Hair follicular keratinocyte (primary cell): ENCODE results near the gene COL16A1. TPM values are rescaled to one million over a fixed set of nuclear protein-coding genes. Genes with fewer than 3 reads are reported as not detected.

Source experiments
- total RNA-seq: library from RNA; depleted of rRNA; stranded (reverse); fragments of >200 nt; gene quantifications from 2 replicates; pipeline ENCODE4 v1.2.3, GENCODE V29; 2015

COL16A1 gene
- 99.4 and 140 TPM in 2 replicates for total RNA-seq

DNA sequence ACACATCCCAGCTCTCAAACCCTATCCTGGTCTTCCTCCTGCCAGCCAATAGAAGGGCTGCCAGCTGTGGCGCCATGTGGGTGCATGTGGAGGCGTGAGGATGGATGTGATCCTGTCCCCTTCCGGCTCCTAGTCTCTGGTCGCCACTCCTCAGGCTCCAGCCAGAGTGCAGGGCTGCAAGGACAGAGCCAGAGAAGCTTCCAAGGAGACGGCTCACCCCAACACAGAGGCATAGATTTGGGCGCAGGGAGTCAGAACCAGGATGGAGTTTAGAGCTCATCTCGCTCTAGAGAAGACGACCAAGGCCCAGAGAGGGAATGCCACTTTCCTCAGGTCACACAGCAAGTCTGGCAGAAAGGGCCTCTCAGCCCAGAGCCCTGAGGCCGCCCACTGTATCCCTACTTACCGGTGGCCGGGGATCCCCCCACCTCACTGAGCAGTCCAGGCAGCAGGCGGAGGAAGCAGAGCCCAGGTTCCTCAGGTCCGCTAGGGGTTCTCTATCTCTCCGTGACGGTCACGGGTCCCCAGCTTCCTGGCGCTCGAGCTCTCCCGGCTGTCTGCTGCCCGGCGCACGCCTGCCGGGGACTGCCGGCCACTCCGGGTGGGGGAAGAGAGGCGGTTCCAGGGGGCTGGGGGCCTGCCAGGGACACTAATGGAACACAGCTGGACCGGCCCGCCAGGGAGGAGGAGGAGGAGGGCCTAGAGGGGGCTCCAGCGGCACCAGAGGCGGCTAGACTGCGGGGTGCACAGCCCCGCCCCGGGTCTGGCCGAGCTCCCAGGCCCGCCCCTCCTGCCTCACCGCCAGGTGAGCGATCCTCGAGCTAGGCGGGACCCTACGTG is at the start of gene COL16A1:
TSS of gene COL16A1 (minus strand) at position 587 of the 840 bp plus-strand sequence. CDS start 1,824 bp downstream, outside the sequence.

DNA sequence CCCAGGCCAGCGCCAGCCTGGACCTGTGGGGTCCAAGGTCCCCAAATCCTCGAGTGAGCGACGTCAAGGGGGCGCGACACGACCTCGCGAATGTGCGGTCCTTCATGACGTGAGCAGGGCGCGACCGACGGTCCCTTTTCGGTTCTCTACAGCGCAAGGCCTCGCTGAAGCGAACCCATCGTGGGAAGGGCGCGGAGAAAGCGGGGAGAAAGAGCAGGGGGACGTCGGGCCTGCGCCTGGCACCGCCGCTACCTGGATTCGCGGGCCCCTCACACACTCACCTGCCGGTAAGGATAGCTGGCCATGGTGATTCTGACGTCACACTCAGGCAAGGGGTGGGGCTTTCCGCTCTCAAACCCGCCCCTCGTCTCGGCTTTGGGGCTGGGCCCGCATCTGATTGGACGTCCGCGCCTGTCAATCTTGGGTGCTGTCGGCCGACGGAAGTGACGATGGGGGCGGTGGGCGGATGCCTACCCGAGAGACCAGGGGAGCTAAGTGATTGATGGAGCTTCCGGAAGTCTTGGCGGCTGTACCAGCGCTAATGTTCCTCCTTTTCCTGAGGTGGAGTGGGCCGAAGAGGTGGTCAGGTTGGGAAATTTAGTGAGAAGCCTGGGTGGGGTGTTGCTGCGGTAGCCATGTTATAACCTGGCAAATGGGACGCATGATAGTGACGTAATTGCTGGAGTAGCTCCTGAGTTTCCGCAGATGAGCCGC is 59.1 kb downstream of the COL16A1 start, which contains the start of gene PEF1:
TSS of gene PEF1 (minus strand) at position 317 of the 714 bp plus-strand sequence. CDS start at position 305, 12 bp downstream.

DNA sequence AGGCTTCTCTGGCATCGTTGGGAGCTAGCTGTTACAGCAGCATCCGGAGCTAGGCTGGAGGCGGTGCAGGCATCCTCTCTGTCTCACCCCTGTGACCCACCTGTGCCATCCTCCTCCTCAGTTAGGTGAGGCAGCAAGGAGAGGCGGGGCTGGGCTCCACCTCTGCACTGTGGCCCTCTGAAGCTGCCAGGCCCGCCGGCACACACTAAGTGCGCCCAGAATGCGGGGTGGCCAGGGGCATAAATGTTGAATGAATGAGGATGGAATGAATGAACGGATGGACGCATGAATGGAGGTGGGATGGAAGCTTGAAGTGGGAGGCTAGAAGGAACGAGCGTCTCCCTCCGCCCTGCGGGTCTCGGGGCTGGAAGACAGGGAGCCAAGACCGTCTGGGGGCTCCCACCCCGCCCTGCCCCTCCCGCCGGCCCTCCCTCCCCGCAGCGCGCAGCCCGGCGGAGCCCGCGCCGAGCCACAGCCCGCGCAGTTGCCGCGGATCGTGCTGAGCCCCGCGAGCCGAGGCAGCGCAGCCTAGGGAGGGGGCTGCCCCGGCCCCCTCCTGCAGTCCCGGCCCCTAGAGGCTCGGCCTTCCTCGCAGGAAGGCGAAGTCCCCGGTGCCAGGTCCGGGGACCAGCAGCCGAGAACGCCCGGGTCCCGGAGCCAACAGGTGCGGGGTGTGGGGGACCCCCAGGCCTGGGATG is 86.5 kb downstream of the COL16A1 start, which contains the start of gene HCRTR1:
TSS of gene HCRTR1 (plus strand) at position 472 of the 698 bp plus-strand sequence. CDS start 1,504 bp downstream, outside the sequence.

Other genes starting within 250 kb of the COL16A1 start
- gene TINAGL1, start 127.5 kb downstream of the COL16A1 start, total RNA-seq: 389 and 539 TPM in 2 replicates
- gene HCRTR1, start 86.3 kb downstream of the COL16A1 start, total RNA-seq: not detected in 2 replicates
- gene PEF1, start 59.1 kb downstream of the COL16A1 start, total RNA-seq: 82.5 and 89.6 TPM in 2 replicates
- gene ADGRB2, start 60.3 kb upstream of the COL16A1 start, total RNA-seq: 0.19 and 0.39 TPM in 2 replicates
- gene SPOCD1, start 112.0 kb upstream of the COL16A1 start, total RNA-seq: 4.7 and 6.2 TPM in 2 replicates
- 145 and 188 TPM in 2 replicates for gene PTP4A2, start 234.4 kb upstream of the COL16A1 start, total RNA-seq